Nephron (organoid): ENCODE measurements around the gene CLK4.
A peak's percentile ranks its signal among the peaks of the same experiment; 100 is the strongest.

Experiments used
- H3K27ac Mint-ChIP-seq, 3 experiments: 2 replicates each; pipeline ENCODE4 v1.8.0; 2020; ENCODE audit warnings: mixed read lengths in 3 of 3, mild to moderate bottlenecking in 2 of 3, moderate library complexity in 1 of 3
- H3K27me3 Mint-ChIP-seq: 2 replicates; pipeline ENCODE4 v1.8.0; 2021; ENCODE audit warnings: low read depth, mild to moderate bottlenecking, moderate library complexity, mixed read lengths
- H3K36me3 Mint-ChIP-seq: 2 replicates; pipeline ENCODE4 v1.8.0; 2020; ENCODE audit warnings: low read depth, mixed read lengths
- H3K4me1 Mint-ChIP-seq: 2 replicates; pipeline ENCODE4 v1.8.0; 2020; ENCODE audit warnings: mixed read lengths
- H3K4me3 Mint-ChIP-seq, 3 experiments: 2 replicates each; pipeline ENCODE4 v1.8.0; 2020; ENCODE audit warnings: mild to moderate bottlenecking in 3 of 3, mixed read lengths in 3 of 3, moderate library complexity in 2 of 3
- H3K9me3 Mint-ChIP-seq: 2 replicates; pipeline ENCODE4 v1.8.0; 2020; ENCODE audit warnings: mixed read lengths
- TF ChIP-seq, protein P1 (sequence below), 3 experiments: fragments of 200-600 bp; sonication (generic); IDR thresholded peaks; one replicate each; pipeline ENCODE4 v1.5.0; 2021; ENCODE audit warnings: antibody characterized with exemption in 3 of 3; ENCODE audit not compliant: unreplicated experiment in 3 of 3

CLK4 gene

DNA sequence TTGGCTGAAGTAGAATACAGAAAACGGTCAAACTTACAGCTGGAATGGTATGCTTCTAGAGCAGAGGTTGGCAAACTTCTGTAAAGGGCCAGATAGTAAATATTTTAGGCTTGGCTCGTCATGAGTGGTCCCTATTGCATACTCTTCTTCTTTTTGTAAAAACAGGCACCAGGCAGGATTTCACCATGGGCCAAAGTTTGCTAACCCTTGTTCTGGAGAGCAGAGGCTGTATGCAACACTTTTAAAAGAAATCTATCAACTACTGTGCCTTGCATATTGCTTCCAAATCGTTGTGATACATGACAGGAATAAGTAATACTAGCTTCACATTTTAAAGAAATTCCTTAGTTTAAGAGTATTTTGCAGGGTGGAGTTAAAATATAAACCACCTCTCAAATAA, 21.1 kb downstream of the CLK4 start:
- TF ChIP-seq, protein P1, sequence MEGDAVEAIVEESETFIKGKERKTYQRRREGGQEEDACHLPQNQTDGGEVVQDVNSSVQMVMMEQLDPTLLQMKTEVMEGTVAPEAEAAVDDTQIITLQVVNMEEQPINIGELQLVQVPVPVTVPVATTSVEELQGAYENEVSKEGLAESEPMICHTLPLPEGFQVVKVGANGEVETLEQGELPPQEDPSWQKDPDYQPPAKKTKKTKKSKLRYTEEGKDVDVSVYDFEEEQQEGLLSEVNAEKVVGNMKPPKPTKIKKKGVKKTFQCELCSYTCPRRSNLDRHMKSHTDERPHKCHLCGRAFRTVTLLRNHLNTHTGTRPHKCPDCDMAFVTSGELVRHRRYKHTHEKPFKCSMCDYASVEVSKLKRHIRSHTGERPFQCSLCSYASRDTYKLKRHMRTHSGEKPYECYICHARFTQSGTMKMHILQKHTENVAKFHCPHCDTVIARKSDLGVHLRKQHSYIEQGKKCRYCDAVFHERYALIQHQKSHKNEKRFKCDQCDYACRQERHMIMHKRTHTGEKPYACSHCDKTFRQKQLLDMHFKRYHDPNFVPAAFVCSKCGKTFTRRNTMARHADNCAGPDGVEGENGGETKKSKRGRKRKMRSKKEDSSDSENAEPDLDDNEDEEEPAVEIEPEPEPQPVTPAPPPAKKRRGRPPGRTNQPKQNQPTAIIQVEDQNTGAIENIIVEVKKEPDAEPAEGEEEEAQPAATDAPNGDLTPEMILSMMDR (IDR thresholded peaks at IDR 0.05; ENCODE audit: unreplicated experiment in 3 of 3), result no peak
- H3K27ac Mint-ChIP-seq, result no peak overlapping the region

DNA sequence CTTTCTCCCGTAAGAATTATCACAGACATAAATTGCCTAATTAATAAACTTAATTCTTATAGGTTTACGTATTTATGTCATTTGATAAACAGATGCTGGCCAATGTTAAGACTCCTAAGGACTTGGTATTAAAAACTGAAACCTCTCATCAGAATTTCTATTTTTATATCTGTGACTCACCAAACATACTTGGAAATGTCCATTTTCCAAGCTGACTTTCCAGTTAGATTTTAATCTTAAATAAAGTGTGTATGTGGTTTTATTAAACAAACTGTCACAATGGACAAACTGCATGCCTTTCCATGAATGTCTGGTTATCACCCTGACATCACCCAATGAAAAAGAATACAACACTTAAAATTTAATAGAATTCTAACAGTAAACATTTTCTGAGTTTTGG, 24.1 kb downstream of the CLK4 start:
- peaks cover 8% of the 10 kb centered on the region for H3K9me3 Mint-ChIP-seq
- H3K27me3 Mint-ChIP-seq, result no peaks in the 10 kb centered on the region
- H3K4me3 Mint-ChIP-seq, result no peak overlapping the region

More for the DNA sequence above, 21.1 kb downstream of the CLK4 start:
- H3K9me3 Mint-ChIP-seq, result no peaks in the 10 kb centered on the region
- H3K4me3 Mint-ChIP-seq, result no peak overlapping the region
- H3K36me3 Mint-ChIP-seq, result peaks cover 94% of the 10 kb centered on the region
- no peaks in the 10 kb centered on the region for H3K27me3 Mint-ChIP-seq
- no peaks in the 10 kb centered on the region for H3K4me1 Mint-ChIP-seq

DNA sequence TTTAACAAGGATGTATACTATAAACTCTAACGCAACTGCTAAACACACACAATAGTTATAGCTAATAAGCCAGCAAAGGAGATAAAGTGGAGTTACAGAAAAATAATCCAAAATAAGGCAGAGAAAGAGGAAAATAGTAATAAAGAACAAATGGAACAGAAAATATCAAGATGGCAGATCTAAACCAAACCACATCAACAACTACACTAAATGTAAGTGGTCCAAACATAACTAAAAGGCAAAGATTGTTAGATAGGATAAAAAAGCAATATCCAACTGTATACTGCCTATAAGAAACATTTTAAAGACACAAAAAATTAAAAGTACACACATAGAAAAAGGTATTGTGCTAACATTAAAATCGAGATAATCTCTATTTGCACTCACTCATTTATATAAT, 31.1 kb downstream of the CLK4 start:
- no peak overlapping the region for H3K27ac Mint-ChIP-seq
- TF ChIP-seq, protein P1 (IDR thresholded peaks at IDR 0.05; ENCODE audit: unreplicated experiment in 3 of 3), result no peak

More for the DNA sequence above, 24.1 kb downstream of the CLK4 start:
- Mint-ChIP-seq H3K27ac (no peak overlapping the region), H3K4me1 (no peaks in the 10 kb centered on the region), H3K36me3 (peaks cover 99% of the 10 kb centered on the region)
- TF ChIP-seq, protein P1 (IDR thresholded peaks at IDR 0.05; ENCODE audit: unreplicated experiment in 3 of 3), result no peak

DNA sequence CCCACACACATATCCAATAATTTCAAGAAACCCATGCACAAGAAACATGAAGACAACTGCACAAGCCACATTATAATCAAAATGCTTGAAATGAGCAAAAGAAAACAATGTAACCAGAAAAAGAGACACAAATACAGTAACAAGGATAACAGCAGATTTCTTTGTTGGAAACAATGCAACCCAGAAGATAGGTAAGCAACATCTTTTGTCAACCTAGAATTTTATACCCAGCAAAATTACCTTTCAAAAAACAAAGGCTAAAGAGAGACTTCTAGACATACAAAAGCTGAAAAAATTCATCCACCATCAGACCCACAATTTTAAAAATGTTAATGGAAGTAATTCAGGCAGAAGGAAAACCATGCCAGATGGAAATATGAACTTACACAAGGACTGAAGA, 31.7 kb downstream of the CLK4 start:
- TF ChIP-seq, protein P1 (IDR thresholded peaks at IDR 0.05; ENCODE audit: unreplicated experiment in 3 of 3), result no peak
- Mint-ChIP-seq H3K4me1 (peaks cover 16% of the 10 kb centered on the region), H3K27ac (no peak overlapping the region), H3K36me3 (peaks cover 71% of the 10 kb centered on the region), H3K9me3 (peaks cover 37% of the 10 kb centered on the region), H3K27me3 (peaks cover 5% of the 10 kb centered on the region), H3K4me3 (no peak overlapping the region)

More for the DNA sequence above, 31.1 kb downstream of the CLK4 start:
- Mint-ChIP-seq H3K4me1 (peaks cover 12% of the 10 kb centered on the region), H3K27me3 (peaks cover 1% of the 10 kb centered on the region), H3K36me3 (peaks cover 76% of the 10 kb centered on the region), H3K4me3 (no peak overlapping the region), H3K9me3 (peaks cover 37% of the 10 kb centered on the region)

GRCh38 chr5:178590924-178591423, 35.9 kb downstream of the CLK4 start:
- Mint-ChIP-seq H3K9me3 (peaks cover 21% of the 10 kb centered on the region), H3K36me3 (peaks cover 29% of the 10 kb centered on the region), H3K27ac (peak overlapping the region; percentile 76 to 93 (median 80)), H3K4me3 (peak overlapping the region; percentile 90 to 98 (median 96)), H3K27me3 (peaks cover 34% of the 10 kb centered on the region), H3K4me1 (peaks cover 48% of the 10 kb centered on the region)
- TF ChIP-seq, protein P1 (IDR thresholded peaks at IDR 0.05; ENCODE audit: unreplicated experiment in 3 of 3), result peak in 1 of 3 experiments; percentile 32
